Measurements from ENCODE around the gene ZSCAN26.

The ZSCAN26 gene

DNA sequence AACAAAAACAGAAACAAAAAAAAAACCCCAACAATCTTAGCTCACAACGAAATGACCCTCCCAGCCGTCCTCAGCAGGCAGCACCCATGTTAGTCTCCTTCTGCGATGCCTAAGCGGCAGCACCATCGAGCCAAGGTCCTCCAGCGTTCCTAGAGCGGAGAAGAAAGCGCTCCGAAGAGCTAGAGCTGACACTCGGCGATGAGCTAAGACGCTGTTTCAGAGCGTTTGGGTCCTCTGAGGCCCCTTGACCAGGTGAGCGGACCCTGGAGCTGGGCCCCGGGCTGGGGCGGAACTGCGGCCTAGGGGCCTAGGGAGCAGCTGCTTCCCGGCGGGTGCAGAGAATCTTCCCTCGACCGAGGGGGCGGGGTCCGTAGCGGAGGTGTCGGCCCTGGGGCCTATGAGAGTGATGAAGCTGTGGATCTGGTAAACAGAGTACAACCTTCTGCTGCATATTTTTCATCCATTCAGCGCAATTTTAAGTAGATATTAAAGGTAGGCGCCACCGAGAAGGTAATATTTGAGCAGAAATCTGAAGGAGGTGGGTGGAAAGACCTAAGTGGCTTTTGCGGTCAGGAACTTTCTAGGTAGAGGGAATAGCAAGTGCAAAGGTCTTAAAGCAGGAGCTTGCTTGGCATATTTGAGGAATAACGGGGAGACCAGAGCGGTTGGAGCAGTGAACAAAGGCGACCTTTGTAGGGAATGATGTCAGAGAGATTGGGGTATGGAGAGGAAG, at the start of gene ZSCAN26:
Gene ZSCAN26 (plus strand): TSS at position 182 of the 733 bp plus-strand sequence. CDS start 4,777 bp downstream, outside the sequence.
- H3K4me1 Mint-ChIP-seq, result peaks cover 0 to 5% of the 10 kb centered on the region in 2 donors
- H3K4me3 Mint-ChIP-seq, result no peak within 1 kb of the TSS
- DNase-seq (peak; percentile 89), ATAC-seq (replicated peaks) (peak; percentile 98 to 99)
- no peak within 1 kb of the TSS for H3K27ac Mint-ChIP-seq
- H3K9me3 Mint-ChIP-seq, result no peaks in the 10 kb centered on the region
- peaks cover 0 to 11% of the 10 kb centered on the region in 2 donors for H3K36me3 Mint-ChIP-seq
- no peaks in the 10 kb centered on the region for H3K27me3 Mint-ChIP-seq

DNA sequence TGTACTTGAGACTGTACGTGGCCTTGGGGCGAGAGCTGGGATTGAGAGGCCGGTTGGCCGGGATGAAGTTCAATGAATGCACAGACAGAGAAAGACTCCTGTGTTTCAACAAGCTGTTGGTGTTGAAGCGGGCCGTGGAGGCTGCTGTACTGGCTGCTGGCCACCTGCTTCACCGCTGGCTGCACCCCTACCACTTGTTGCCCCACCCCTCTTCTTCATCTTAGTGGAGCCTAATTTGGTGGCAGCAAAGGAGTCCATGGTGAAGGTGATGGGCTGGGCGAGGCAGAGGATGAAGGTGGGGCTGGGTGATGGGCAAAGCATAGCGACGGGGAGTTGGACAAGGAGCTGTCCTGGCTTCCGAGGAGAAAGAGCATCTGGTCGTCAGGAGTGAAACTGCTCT, 49.1 kb upstream of the ZSCAN26 start:
- ATAC-seq (replicated peaks), result no peak
- peaks cover 47 to 49% of the 10 kb centered on the region in 2 donors for H3K27me3 Mint-ChIP-seq
- H3K4me3 Mint-ChIP-seq, result peak overlapping the region; percentile 88 to 90

GRCh38 chr6:28218312-28219248, 48.4 kb upstream of the ZSCAN26 start:
- DNase-seq (peak; percentile 29), ATAC-seq (replicated peaks) (peak; percentile 85 to 86)
- peak overlapping the region; percentile 88 to 90 for H3K4me3 Mint-ChIP-seq
- H3K9me3 Mint-ChIP-seq, result no peaks in the 10 kb centered on the region
- peaks cover 2 to 4% of the 10 kb centered on the region in 2 donors for H3K36me3 Mint-ChIP-seq
- peak overlapping the region; percentile 77 for H3K27ac Mint-ChIP-seq
- H3K4me1 Mint-ChIP-seq, result peaks cover 16% of the 10 kb centered on the region in 2 donors
- H3K27me3 Mint-ChIP-seq, result peaks cover 43 to 49% of the 10 kb centered on the region in 2 donors

More for the DNA sequence above, 49.1 kb upstream of the ZSCAN26 start:
- H3K36me3 Mint-ChIP-seq, result peaks cover 0 to 4% of the 10 kb centered on the region in 2 donors
- no peak for DNase-seq
- no peaks in the 10 kb centered on the region for H3K9me3 Mint-ChIP-seq
- H3K27ac Mint-ChIP-seq, result peak overlapping the region; percentile 31
- H3K4me1 Mint-ChIP-seq, result peaks cover 17% of the 10 kb centered on the region in 2 donors

- H3K9me3 Mint-ChIP-seq, result no peaks in the 10 kb centered on the region
- no peak overlapping the region for H3K4me3 Mint-ChIP-seq
- peaks cover 33 to 34% of the 10 kb centered on the region in 2 donors for H3K27me3 Mint-ChIP-seq
- no peak for ATAC-seq (replicated peaks)
- no peak overlapping the region for H3K27ac Mint-ChIP-seq
- no peak for DNase-seq
- H3K36me3 Mint-ChIP-seq, result peaks cover 2 to 4% of the 10 kb centered on the region in 2 donors
- H3K4me1 Mint-ChIP-seq, result peaks cover 17 to 25% of the 10 kb centered on the region in 2 donors
These were observed 46.4 kb upstream of the ZSCAN26 start for GRCh38 chr6:28220257-28221133.

DNA sequence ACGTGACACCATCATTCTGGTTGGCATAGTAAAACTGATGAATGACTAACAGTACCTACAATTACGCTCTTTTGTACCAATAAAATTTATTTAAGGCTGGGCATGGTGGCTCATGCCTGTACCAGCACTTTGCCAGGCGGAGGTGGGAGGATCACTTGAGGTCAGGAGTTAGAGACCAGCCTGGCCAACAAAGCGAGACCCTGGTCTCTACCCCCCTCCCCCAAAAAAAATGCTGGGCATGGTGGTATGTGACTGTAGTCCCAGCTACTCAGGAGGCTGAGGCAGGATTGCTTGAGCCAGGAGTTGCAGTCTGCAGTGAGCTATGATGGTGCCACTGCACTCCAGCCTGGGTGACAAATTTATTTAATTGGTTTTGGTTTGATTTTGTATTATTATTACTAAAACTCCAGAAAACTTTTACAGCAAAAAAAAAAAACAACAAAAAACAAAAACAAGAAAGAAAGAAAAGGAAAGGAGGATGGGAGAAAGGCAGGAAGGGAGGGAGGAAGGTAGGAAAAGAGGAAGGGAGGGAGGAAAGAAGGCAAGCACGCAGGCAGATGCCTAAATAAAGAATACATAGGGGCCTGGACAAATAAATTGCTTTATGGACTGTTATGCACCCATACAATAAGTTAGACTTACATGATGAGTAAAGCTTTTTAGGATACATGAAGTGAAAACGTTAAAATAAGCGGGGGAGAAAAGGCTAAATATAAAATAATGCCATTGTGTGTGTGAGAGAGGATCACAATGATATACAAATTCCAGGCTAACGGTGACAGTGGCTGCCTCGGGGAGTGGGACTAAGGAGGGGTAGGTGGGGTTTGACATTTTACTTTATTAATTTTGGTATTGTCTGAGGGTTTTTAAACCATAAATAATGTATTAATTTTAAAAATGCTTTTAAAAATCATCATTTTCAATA, 42.5 kb upstream of the ZSCAN26 start:
- H3K27ac Mint-ChIP-seq, result peak overlapping the region; percentile 28

DNA sequence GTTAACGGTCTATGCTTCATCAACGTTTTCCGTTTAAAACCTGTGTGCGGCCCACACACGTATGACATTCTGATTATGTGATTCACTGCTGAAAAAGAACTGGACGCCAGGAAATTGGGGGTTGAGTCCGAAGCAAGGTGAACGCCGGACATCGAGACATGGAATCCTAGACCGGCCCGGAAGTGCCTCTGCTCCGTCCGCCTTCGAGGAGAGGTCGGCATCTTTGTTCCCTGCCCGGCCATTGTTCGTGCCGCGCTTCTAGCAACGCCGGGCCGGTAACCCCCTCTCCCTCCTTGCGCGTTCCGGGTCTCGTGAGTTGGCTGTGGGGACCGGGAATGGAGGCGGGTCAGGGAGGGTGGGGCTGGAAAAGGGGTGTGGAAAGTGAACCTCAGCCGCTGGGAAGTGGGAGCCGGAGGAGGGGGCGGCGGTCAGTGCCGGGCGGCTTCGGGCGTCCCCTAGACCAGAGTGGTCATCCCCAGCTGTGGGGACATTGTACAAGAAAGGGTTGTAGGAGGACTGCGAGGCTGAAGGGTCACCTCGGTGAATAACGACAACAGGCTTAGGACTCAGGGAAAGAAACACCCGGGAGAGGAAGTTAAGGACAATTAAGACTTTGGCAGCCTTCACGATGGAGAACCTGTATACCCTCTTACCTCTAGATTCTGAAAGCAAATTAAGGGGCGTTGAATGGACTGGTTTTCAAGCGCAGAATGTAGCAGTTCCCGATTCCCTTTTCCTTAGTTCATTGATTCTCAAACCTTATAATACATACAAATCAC, 41.7 kb upstream of the ZSCAN26 start, which contains the start of gene ZSCAN9:
Gene ZSCAN9 (plus strand): TSS at position 220 of the 779 bp plus-strand sequence. CDS start 1,810 bp downstream, outside the sequence.
- ATAC-seq (replicated peaks), result peak; percentile 98
- H3K4me3 Mint-ChIP-seq, result peak within 1 kb of the TSS; percentile 90 to 93
- peaks cover 18 to 28% of the 10 kb centered on the region in 2 donors for H3K4me1 Mint-ChIP-seq
- peak; percentile 70 for DNase-seq
- peaks cover 20 to 27% of the 10 kb centered on the region in 2 donors for H3K36me3 Mint-ChIP-seq
- H3K27me3 Mint-ChIP-seq, result peaks cover 7 to 16% of the 10 kb centered on the region in 2 donors
- peak within 1 kb of the TSS; percentile 92 for H3K27ac Mint-ChIP-seq
- H3K9me3 Mint-ChIP-seq, result no peaks in the 10 kb centered on the region

More for the DNA sequence above, 42.5 kb upstream of the ZSCAN26 start:
- H3K9me3 Mint-ChIP-seq, result no peaks in the 10 kb centered on the region
- ATAC-seq (replicated peaks), result no peak
- peaks cover 10 to 18% of the 10 kb centered on the region in 2 donors for H3K27me3 Mint-ChIP-seq
- H3K4me1 Mint-ChIP-seq, result peaks cover 18 to 28% of the 10 kb centered on the region in 2 donors
- H3K4me3 Mint-ChIP-seq, result peak overlapping the region; percentile 90 to 93
- H3K36me3 Mint-ChIP-seq, result peaks cover 14 to 22% of the 10 kb centered on the region in 2 donors
- DNase-seq, result no peak

- DNase-seq (no peak), ATAC-seq (replicated peaks) (no peak)
- Mint-ChIP-seq H3K27me3 (peaks cover 0 to 9% of the 10 kb centered on the region in 2 donors), H3K4me3 (no peak overlapping the region), H3K4me1 (peaks cover 18 to 28% of the 10 kb centered on the region in 2 donors), H3K9me3 (no peaks in the 10 kb centered on the region), H3K36me3 (peaks cover 29 to 37% of the 10 kb centered on the region in 2 donors), H3K27ac (no peak overlapping the region)
These were observed 40.5 kb upstream of the ZSCAN26 start for GRCh38 chr6:28226460-28226859.

DNA sequence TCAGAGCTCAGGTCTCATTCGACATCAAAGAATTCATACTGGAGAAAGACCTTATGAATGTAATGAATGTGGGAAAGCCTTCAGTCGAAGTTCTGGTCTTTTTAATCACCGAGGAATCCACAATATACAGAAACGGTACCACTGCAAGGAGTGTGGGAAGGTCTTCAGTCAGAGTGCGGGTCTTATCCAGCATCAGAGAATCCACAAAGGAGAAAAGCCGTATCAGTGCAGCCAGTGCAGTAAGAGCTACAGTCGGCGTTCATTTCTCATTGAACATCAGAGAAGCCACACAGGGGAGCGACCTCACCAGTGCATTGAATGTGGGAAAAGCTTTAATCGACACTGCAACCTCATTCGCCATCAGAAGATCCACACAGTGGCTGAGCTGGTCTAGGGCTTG, 34.2 kb upstream of the ZSCAN26 start:
- Mint-ChIP-seq H3K4me3 (no peak overlapping the region), H3K27ac (no peak overlapping the region), H3K9me3 (peaks cover 2 to 6% of the 10 kb centered on the region in 2 donors), H3K36me3 (peaks cover 59 to 78% of the 10 kb centered on the region in 2 donors), H3K27me3 (no peaks in the 10 kb centered on the region), H3K4me1 (peaks cover 5 to 7% of the 10 kb centered on the region in 2 donors)
- DNase-seq (no peak), ATAC-seq (replicated peaks) (no peak)

- no peak for DNase-seq
- ATAC-seq (replicated peaks), result no peak
- no peak overlapping the region for H3K4me3 Mint-ChIP-seq
These were observed 31.0 kb upstream of the ZSCAN26 start for GRCh38 chr6:28235912-28236452.

DNA sequence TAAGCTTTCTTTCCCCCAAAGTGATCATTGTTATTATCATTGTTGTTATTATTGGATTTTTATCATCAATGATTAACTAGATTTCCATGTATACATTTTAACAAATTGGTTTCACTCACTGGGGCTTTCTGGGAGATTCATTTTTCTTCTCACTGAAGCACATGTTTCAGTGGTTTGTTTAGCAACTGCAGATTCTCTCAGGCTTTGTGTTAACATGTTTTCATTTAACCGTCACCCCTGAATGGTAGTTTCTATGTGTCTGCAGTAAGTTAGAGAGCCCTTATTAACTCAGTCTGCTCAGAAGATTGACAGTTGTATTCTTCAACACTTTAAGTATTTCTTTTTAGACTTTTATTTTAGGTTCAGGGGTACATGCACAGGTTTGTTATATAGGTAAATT, 27.3 kb upstream of the ZSCAN26 start:
- Mint-ChIP-seq H3K27me3 (no peaks in the 10 kb centered on the region), H3K36me3 (peaks cover 29 to 59% of the 10 kb centered on the region in 2 donors), H3K27ac (no peak overlapping the region), H3K9me3 (peaks cover 0 to 2% of the 10 kb centered on the region in 2 donors), H3K4me3 (no peak overlapping the region), H3K4me1 (peaks cover 9 to 14% of the 10 kb centered on the region in 2 donors)
- DNase-seq, result no peak
- no peak for ATAC-seq (replicated peaks)

More at GRCh38 chr6:28235912-28236452, 31.0 kb upstream of the ZSCAN26 start:
- no peaks in the 10 kb centered on the region for H3K27me3 Mint-ChIP-seq
- peaks cover 4 to 6% of the 10 kb centered on the region in 2 donors for H3K9me3 Mint-ChIP-seq
- peaks cover 45 to 72% of the 10 kb centered on the region in 2 donors for H3K36me3 Mint-ChIP-seq
- no peak overlapping the region for H3K27ac Mint-ChIP-seq
- H3K4me1 Mint-ChIP-seq, result peaks cover 2 to 6% of the 10 kb centered on the region in 2 donors

GRCh38 chr6:28240471-28240870, 26.5 kb upstream of the ZSCAN26 start:
- Mint-ChIP-seq H3K27ac (no peak overlapping the region), H3K36me3 (peaks cover 27 to 60% of the 10 kb centered on the region in 2 donors)

DNA sequence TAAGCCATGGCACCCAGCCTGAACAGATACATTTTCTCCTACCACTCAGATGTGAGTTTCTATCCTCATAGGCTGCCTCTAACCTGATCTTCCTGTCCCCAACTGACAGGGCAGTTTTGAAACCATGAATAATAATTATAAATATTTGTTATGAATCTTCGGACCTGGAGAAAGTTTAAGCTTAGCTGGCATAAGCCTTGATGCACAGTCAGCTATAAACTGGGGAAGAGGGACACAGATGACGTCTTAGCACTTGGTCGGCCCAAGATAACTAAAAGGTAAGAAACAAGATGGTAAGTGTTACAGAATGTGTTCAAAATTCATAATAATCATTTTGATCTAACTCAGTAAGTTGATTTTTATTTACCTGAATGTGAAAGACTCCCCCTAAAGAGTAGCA, 23.0 kb upstream of the ZSCAN26 start:
- no peak overlapping the region for H3K4me3 Mint-ChIP-seq
- DNase-seq (no peak), ATAC-seq (replicated peaks) (no peak)
- no peak overlapping the region for H3K27ac Mint-ChIP-seq
- no peaks in the 10 kb centered on the region for H3K27me3 Mint-ChIP-seq
- H3K9me3 Mint-ChIP-seq, result no peaks in the 10 kb centered on the region
- peaks cover 43 to 69% of the 10 kb centered on the region in 2 donors for H3K36me3 Mint-ChIP-seq
- peaks cover 10 to 13% of the 10 kb centered on the region in 2 donors for H3K4me1 Mint-ChIP-seq

More at GRCh38 chr6:28240471-28240870, 26.5 kb upstream of the ZSCAN26 start:
- Mint-ChIP-seq H3K4me3 (no peak overlapping the region), H3K27me3 (no peaks in the 10 kb centered on the region), H3K4me1 (peaks cover 11 to 14% of the 10 kb centered on the region in 2 donors), H3K9me3 (peaks cover 0 to 2% of the 10 kb centered on the region in 2 donors)
- no peak for DNase-seq
- ATAC-seq (replicated peaks), result no peak

Measured in stimulated activated naive B cell treated with anti-CD40 and anti-IgM and Interleukin-4, amounts not matched to agents 10 μg/mL and 1 μg/mL and 100 μg/mL, for 72 hours (primary cell).